MM.1S (cell line): Measurements from ENCODE around the gene NFYA.

ENCODE experiments used
- EZH2 ChIP-seq: fragments of 300-600 bp; sonication (generic); optimal IDR thresholded peaks from 2 replicates; pipeline ENCODE3; 2017; ENCODE audit warnings: low read depth, mild to moderate bottlenecking, antibody characterized with exemption, low read length, mixed read lengths
- TF ChIP-seq, protein P1 (sequence below): fragments of 300-600 bp; sonication (generic); IDR thresholded peaks from 2 replicates; pipeline ENCODE4 v1.5.1; 2016; ENCODE audit warnings: antibody characterized with exemption, low read length, mixed read lengths

- TF ChIP-seq, protein P1, sequence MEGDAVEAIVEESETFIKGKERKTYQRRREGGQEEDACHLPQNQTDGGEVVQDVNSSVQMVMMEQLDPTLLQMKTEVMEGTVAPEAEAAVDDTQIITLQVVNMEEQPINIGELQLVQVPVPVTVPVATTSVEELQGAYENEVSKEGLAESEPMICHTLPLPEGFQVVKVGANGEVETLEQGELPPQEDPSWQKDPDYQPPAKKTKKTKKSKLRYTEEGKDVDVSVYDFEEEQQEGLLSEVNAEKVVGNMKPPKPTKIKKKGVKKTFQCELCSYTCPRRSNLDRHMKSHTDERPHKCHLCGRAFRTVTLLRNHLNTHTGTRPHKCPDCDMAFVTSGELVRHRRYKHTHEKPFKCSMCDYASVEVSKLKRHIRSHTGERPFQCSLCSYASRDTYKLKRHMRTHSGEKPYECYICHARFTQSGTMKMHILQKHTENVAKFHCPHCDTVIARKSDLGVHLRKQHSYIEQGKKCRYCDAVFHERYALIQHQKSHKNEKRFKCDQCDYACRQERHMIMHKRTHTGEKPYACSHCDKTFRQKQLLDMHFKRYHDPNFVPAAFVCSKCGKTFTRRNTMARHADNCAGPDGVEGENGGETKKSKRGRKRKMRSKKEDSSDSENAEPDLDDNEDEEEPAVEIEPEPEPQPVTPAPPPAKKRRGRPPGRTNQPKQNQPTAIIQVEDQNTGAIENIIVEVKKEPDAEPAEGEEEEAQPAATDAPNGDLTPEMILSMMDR: no peak
- no peak for TF ChIP-seq EZH2
These were observed 25.6 kb downstream of the NFYA start for GRCh38 chr6:41098366-41098765.
